Measurements from ENCODE around the gene CITED4. TPM values are rescaled to one million over a fixed set of nuclear protein-coding genes. Genes with fewer than 3 reads are reported as not detected.

CITED4 gene
- total and polyA plus RNA-seq, 10 of the 15 experiments (the other 5 are each of a cell fraction or from before 2014, with no cell fraction given) = 0.13 to 0.64 (median 0.26) TPM; not detected in 6

GRCh38 chr1:40903106-40903505 is 40.9 kb upstream of the CITED4 start (continued):
- TF ChIP-seq, protein P1, sequence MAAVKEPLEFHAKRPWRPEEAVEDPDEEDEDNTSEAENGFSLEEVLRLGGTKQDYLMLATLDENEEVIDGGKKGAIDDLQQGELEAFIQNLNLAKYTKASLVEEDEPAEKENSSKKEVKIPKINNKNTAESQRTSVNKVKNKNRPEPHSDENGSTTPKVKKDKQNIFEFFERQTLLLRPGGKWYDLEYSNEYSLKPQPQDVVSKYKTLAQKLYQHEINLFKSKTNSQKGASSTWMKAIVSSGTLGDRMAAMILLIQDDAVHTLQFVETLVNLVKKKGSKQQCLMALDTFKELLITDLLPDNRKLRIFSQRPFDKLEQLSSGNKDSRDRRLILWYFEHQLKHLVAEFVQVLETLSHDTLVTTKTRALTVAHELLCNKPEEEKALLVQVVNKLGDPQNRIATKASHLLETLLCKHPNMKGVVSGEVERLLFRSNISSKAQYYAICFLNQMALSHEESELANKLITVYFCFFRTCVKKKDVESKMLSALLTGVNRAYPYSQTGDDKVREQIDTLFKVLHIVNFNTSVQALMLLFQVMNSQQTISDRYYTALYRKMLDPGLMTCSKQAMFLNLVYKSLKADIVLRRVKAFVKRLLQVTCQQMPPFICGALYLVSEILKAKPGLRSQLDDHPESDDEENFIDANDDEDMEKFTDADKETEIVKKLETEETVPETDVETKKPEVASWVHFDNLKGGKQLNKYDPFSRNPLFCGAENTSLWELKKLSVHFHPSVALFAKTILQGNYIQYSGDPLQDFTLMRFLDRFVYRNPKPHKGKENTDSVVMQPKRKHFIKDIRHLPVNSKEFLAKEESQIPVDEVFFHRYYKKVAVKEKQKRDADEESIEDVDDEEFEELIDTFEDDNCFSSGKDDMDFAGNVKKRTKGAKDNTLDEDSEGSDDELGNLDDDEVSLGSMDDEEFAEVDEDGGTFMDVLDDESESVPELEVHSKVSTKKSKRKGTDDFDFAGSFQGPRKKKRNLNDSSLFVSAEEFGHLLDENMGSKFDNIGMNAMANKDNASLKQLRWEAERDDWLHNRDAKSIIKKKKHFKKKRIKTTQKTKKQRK (IDR thresholded peaks at IDR 0.05; ENCODE audit: low read depth, low read length) = no peak

DNA sequence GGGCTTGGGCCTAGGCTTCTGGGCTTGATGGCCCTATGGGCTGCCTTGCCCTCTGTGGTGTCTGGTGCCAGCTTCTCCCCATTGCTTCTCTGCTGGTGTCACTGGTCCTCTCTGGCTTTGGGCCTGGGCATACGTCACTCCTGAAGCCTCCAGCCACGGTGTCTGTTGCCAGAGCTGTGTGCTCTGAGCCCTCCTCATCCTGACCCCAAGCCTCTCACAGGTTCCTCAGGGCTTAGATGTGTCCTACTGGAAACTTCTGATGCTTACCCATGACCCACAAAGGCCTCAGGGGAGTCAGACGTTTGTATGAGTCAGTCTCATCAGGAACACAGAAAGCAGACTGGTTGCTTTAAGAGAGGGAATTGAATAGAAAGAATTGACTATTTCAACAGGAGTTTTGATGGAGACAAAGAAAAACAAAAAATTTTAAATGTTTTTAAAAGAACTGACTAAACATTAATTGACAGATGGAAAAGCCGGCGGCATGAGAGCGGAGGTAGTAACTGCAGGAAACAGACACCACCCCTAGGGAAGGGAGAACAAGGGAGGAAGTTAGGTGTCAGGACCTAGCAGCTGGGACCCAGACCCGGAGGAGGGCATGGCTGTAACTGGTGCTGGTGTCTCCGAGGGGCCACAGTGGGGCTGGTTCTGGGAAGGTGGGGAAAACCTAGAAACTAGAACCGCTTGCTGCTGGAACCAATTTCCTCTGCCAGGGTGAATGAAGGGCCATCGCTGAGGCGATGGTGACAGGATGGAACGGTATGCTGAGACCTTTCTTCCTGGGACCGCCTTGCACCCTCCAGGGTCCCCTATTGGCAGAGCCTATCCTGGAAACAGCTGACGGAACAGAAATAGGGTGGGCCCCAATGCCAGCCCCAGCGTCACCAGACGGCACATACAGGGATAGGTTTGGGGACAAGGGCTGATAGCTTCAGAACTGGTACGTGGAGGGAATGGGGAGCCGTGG is 40.0 kb upstream of the CITED4 start:
- no peak overlapping the region for H3K4me2 ChIP-seq (ENCODE audit: control insufficient read depth, insufficient read depth)
- 54% methylated on average over 18 of the region's 18 CpGs for WGBS (ENCODE audit: insufficient coverage, insufficient replicate concordance, low lambda C conversion rate, missing lambda C conversion rate)
- FAIRE-seq (no peak), ATAC-seq (peak; percentile 70), DNase-seq (ENCODE audit: low read depth, low spot score) (no peak)
- ChIA-PET SMC1A (ENCODE audit: uncharacterized antibody, unreplicated experiment) (no interaction called here), RAD21 (ENCODE audit: unreplicated experiment) (no interaction called here), POLR2A (interaction anchor here (1.2 kb wide), 1 partner anchor 13 kb away, joined by 3 read pairs; no protein-coding TSS in a partner anchor), CTCF (interaction anchor here (1.0 to 1.1 kb wide), 2 partner anchors 50 kb away, joined by 3 to 4 read pairs; no protein-coding TSS in a partner anchor)
- in situ Hi-C loops (cut with MboI) (no loop called here), intact Hi-C loops (cut with micrococcal nuclease; ENCODE audit: unreplicated experiment) (no loop called here)
- H4K20me1 ChIP-seq (ENCODE audit: control insufficient read depth, insufficient read depth) = no peaks in the 10 kb centered on the region
- no TSS peak for BruUV-seq (replicated peaks)
- H3K36me3 ChIP-seq (ENCODE audit: control insufficient read depth in 2 of 2, insufficient read depth in 2 of 2, low read length in 1 of 2) = no peaks in the 10 kb centered on the region
- peaks cover 4% of the 10 kb centered on the region; the same call in 1 of the 2 replicates for H3K4me1 ChIP-seq (ENCODE audit: control insufficient read depth, insufficient read depth, low read length)
- H3K27ac ChIP-seq (ENCODE audit: control insufficient read depth, insufficient read depth) = no peak overlapping the region
- TF ChIP-seq SKIL (IDR thresholded peaks at IDR 0.05; ENCODE audit: low read depth, poor library complexity, severe bottlenecking) (no peak), ZNF217 (IDR thresholded peaks at IDR 0.05) (no peak), BACH1 (IDR thresholded peaks at IDR 0.05; ENCODE audit: borderline replicate concordance) (no peak), MEF2A (IDR thresholded peaks at IDR 0.05; ENCODE audit: insufficient read depth, low read depth, low read length) (no peak), IKZF1 (conservative IDR thresholded peaks at IDR 0.05) (no peak), KAT2A (conservative IDR thresholded peaks at IDR 0.05; ENCODE audit: control insufficient read depth, low read depth, low read length) (no peak), BHLHE40 (IDR thresholded peaks at IDR 0.05; ENCODE audit: borderline replicate concordance in 1 of 2, low read depth in 2 of 2, low read length in 1 of 2) (no peak), NKRF (conservative IDR thresholded peaks at IDR 0.05) (no peak)
- no peak overlapping the region for H3K4me3 ChIP-seq
- H3K79me2 ChIP-seq (ENCODE audit: control insufficient read depth, insufficient read depth, low read length) = no peaks in the 10 kb centered on the region
- H3K27me3 ChIP-seq (replicated peaks in 1 of 2; ENCODE audit: control insufficient read depth in 2 of 2, insufficient read depth in 2 of 2, low read length in 1 of 2) = no peaks in the 10 kb centered on the region
- no peaks in the 10 kb centered on the region; the same call in 2 of the 3 replicates for H3K9me3 ChIP-seq (replicated peaks; ENCODE audit: control insufficient read depth, insufficient read depth, low read length)
- H2AFZ ChIP-seq (ENCODE audit: control insufficient read depth, low read depth, low read length) = peak overlapping the region; percentile 34; the same call in 1 of the 2 replicates
- no peak overlapping the region for H3K9ac ChIP-seq (ENCODE audit: control insufficient read depth, insufficient read depth, low read length)

Measured in GM12878 (cell line).